H1 (cell line): ENCODE measurements around the gene ZNF521. TPM values are rescaled to one million over a fixed set of nuclear protein-coding genes. Genes with fewer than 3 reads are reported as not detected.

Source experiments
- ASH2L ChIP-seq: fragments of 200-600, 300-600 bp; sonication (generic); IDR thresholded peaks from one replicate; pipeline ENCODE4 v1.7.1; 2017; ENCODE audit warnings: low read length
- BCL11A ChIP-seq, 2 experiments: IDR thresholded peaks; one replicate each; pipeline ENCODE4 v1.6.1; 2011; ENCODE audit warnings: low read depth in 2 of 2, low read length in 2 of 2, mild to moderate bottlenecking in 2 of 2
- NANOG ChIP-seq: IDR thresholded peaks from 2 replicates; pipeline ENCODE4 v1.6.1; 2011; ENCODE audit warnings: low read length, low read depth, mild to moderate bottlenecking, inconsistent platforms; ENCODE audit not compliant: insufficient read depth, poor library complexity, severe bottlenecking
- POLR2AphosphoS5 ChIP-seq: IDR thresholded peaks from 2 replicates; pipeline ENCODE4 v1.6.1; 2011; ENCODE audit warnings: low read depth, low read length
- POU5F1 ChIP-seq: IDR thresholded peaks from 2 replicates; pipeline ENCODE4 v1.6.1; 2011; ENCODE audit warnings: low read depth, mild to moderate bottlenecking, low read length, moderate library complexity
- RAD21 ChIP-seq, 2 experiments: IDR thresholded peaks in 1 of 2; conservative IDR thresholded peaks in 1 of 2; 2 replicates each; pipeline ENCODE4 v1.6.1; 2011; ENCODE audit warnings: low read depth in 2 of 2, low read length in 2 of 2, improper control_type of control experiment in 1 of 2, inconsistent platforms in 1 of 2, mild to moderate bottlenecking in 1 of 2, moderate library complexity in 1 of 2
- RXRA ChIP-seq: IDR thresholded peaks from 2 replicates; pipeline ENCODE4 v1.6.1; 2011; ENCODE audit warnings: low read depth, mild to moderate bottlenecking, low read length, moderate library complexity; ENCODE audit not compliant: insufficient read depth
- TAF7 ChIP-seq: optimal IDR thresholded peaks from 2 replicates; pipeline ENCODE3; 2011; ENCODE audit warnings: low read depth, mild to moderate bottlenecking, inconsistent platforms, low read length, moderate library complexity, borderline replicate concordance
- TCF12 ChIP-seq: IDR thresholded peaks from 2 replicates; pipeline ENCODE4 v1.6.1; 2011; ENCODE audit warnings: low read depth, mild to moderate bottlenecking, low read length
- YY1 ChIP-seq: IDR thresholded peaks from 2 replicates; pipeline ENCODE4 v1.6.1; 2011; ENCODE audit warnings: low read depth, mild to moderate bottlenecking, low read length
- ZNF274 ChIP-seq: IDR thresholded peaks from 2 replicates; pipeline ENCODE4 v1.7.0; 2012; ENCODE audit warnings: low read length, borderline replicate concordance; ENCODE audit errors: extremely low read depth
- polyA plus RNA-seq, 7 experiments: library from polyadenylated mRNA; depleted of rRNA in 3 of 7; stranded (reverse) in 5 of 7; unstranded in 2 of 7; fragments of >200 nt in 5 of 7; fragments of 200-250 nt in 2 of 7; gene quantifications; 1 replicate in 5 of 7; 2 replicates in 1 of 7; 4 replicates in 1 of 7; pipeline versions ENCODE4 v1.2.1 to v1.2.3, GENCODE V29; 2011 to 2013; ENCODE audit warnings: missing spikeins in 2 of 7, mixed read lengths in 2 of 7
- total RNA-seq: library from RNA; stranded (reverse); fragmentation: NEBNext Ultra II Directional; extraction: Animal tissue kit (Norgen Biotek cat#: 25700); gene quantifications from 2 replicates; pipeline ENCODE4 v1.2.1, GENCODE V29; 2021

The ZNF521 gene
- total and polyA plus RNA-seq, 2 of the 8 experiments (the other 6 are each of a cell fraction or from before 2014, with no cell fraction given), result 9.5 to 15.8 TPM

GRCh38 chr18:25047983-25048382 lies 304.0 kb downstream of the ZNF521 start (continued):
- TF ChIP-seq BCL11A (IDR thresholded peaks at IDR 0.05; ENCODE audit: low read depth in 2 of 2, low read length in 2 of 2), result peak in 1 of 2 experiments; percentile 59
- 0 out of 2 replicates have a peak, but pooled peaks have one; percentile 17 for TF ChIP-seq YY1
- no peak for TF ChIP-seq ASH2L
- no peak for TF ChIP-seq TAF7
- peak; percentile 96 for TF ChIP-seq POU5F1
- TF ChIP-seq RAD21 (IDR thresholded peaks at IDR 0.05 in 1 of 2, conservative IDR thresholded peaks at IDR 0.05 in 1 of 2; ENCODE audit: low read depth in 2 of 2, low read length in 2 of 2), result 0 out of 4 replicates have a peak, but pooled peaks of 1 of the 2 experiments have one; percentile 8
- TF ChIP-seq RXRA, result peak; percentile 88
- TF ChIP-seq NANOG, result peak; percentile 97
- TF ChIP-seq ZNF274, result peak; percentile 35; the same call in 1 of the 2 replicates
- TF ChIP-seq POLR2AphosphoS5, result peak; percentile 91
- peak; percentile 95 for TF ChIP-seq TCF12
